OCI-LY3 (cell line): ENCODE results near the gene SV2B.
"Not testable (repeated sequence)": the region's sequence is repeated elsewhere in the genome, so short reads cannot be mapped to it uniquely, and the experiment has no call there.

Source experiments
- H2AFZ ChIP-seq: fragments of 200-600, 300-600 bp; shearing (Covaris generic); 2 replicates; pipeline ENCODE4 v1.6.0; 2014; ENCODE audit warnings: antibody characterized with exemption, low read depth, low read length
- H3K27ac ChIP-seq: fragments of 200-600, 300-600 bp; sonication (generic); 2 replicates; pipeline ENCODE4 v1.5.1; 2014; ENCODE audit warnings: mild to moderate bottlenecking, low read length, moderate library complexity, mixed read lengths
- H3K27me3 ChIP-seq: fragments of 200-600, 300-600 bp; sonication (generic); 2 replicates; pipeline ENCODE4 v1.6.1; 2014; ENCODE audit warnings: low read depth, low read length, mixed read lengths
- H3K36me3 ChIP-seq: fragments of 200-600, 300-600 bp; sonication (generic); replicated peaks from 2 replicates; pipeline ENCODE3; 2014; ENCODE audit warnings: low read depth, low read length, mixed read lengths
- H3K4me1 ChIP-seq: fragments of 300-600, 200-600 bp; sonication (generic); 2 replicates; pipeline ENCODE4 v1.6.1; 2014; ENCODE audit warnings: low read length, mixed read lengths
- H3K4me2 ChIP-seq: fragments of 200-600, 300-600 bp; sonication (generic); 2 replicates; pipeline ENCODE4 v1.6.1; 2014; ENCODE audit warnings: low read length, mixed read lengths
- H3K4me3 ChIP-seq: fragments of 300-600, 200-600 bp; sonication (generic); 2 replicates; pipeline ENCODE4 v1.5.1; 2014; ENCODE audit warnings: antibody characterized with exemption, mild to moderate bottlenecking, low read length, moderate library complexity
- H3K79me2 ChIP-seq: fragments of 300-600, 200-600 bp; shearing (Covaris generic); 2 replicates; pipeline ENCODE4 v1.6.1; 2014; ENCODE audit warnings: mild to moderate bottlenecking, low read length, mixed read lengths
- H3K9ac ChIP-seq: fragments of 300-600, 200-600 bp; shearing (Covaris generic); 2 replicates; pipeline ENCODE4 v1.6.0; 2014; ENCODE audit warnings: mild to moderate bottlenecking, low read length, moderate library complexity
- H3K9me3 ChIP-seq: fragments of 200-600, 300-600 bp; shearing (Covaris generic); 2 replicates; pipeline ENCODE4 v1.6.1; 2014; ENCODE audit warnings: low read length, mixed read lengths; ENCODE audit not compliant: insufficient read depth
- H4K20me1 ChIP-seq: fragments of 200-600, 300-600 bp; sonication (generic); 2 replicates; pipeline ENCODE4 v1.6.1; 2016; ENCODE audit warnings: low read length, mixed read lengths; ENCODE audit not compliant: insufficient read depth
- CTCF ChIP-seq: fragments of 200-600, 300-600 bp; sonication (generic); IDR thresholded peaks from 2 replicates; pipeline ENCODE4 v1.5.1; 2014; ENCODE audit warnings: antibody characterized with exemption, low read length, low read depth
- EZH2phosphoT487 ChIP-seq: fragments of 200-600 bp; shearing (Covaris generic); IDR thresholded peaks from 2 replicates; pipeline ENCODE4 v1.6.1; 2018; ENCODE audit warnings: antibody characterized with exemption, mixed run types, low read depth

The SV2B gene

GRCh38 chr15:91336687-91337086 lies 236.6 kb downstream of the SV2B start:
- TF ChIP-seq EZH2phosphoT487: no peak
- no peak for TF ChIP-seq CTCF
- Histone ChIP-seq H3K9ac (no peak overlapping the region), H3K79me2 (no peaks in the 10 kb centered on the region), H3K27me3 (peaks cover 5% of the 10 kb centered on the region; the same call in 1 of the 2 replicates), H3K36me3 (no peaks in the 10 kb centered on the region), H3K4me1 (no peaks in the 10 kb centered on the region), H4K20me1 (no peaks in the 10 kb centered on the region), H3K27ac (no peak overlapping the region), H3K4me2 (no peak overlapping the region), H2AFZ (no peak overlapping the region), H3K9me3 (no peaks in the 10 kb centered on the region), H3K4me3 (no peak overlapping the region)

GRCh38 chr15:91338766-91339165 lies 238.7 kb downstream of the SV2B start:
- TF ChIP-seq EZH2phosphoT487 (no peak), CTCF (no peak)
- Histone ChIP-seq H3K9me3 (no peaks in the 10 kb centered on the region), H3K9ac (no peak overlapping the region), H3K4me2 (no peak overlapping the region), H2AFZ (no peak overlapping the region), H3K79me2 (no peaks in the 10 kb centered on the region), H3K36me3 (no peaks in the 10 kb centered on the region), H3K27ac (no peak overlapping the region), H3K4me3 (no peak overlapping the region), H3K4me1 (no peaks in the 10 kb centered on the region), H4K20me1 (no peaks in the 10 kb centered on the region), H3K27me3 (peaks cover 2% of the 10 kb centered on the region; the same call in 1 of the 2 replicates)

GRCh38 chr15:91342097-91342496 lies 242.0 kb downstream of the SV2B start:
- Histone ChIP-seq H3K4me3 (no peak overlapping the region), H2AFZ (no peak overlapping the region), H3K27me3 (peaks cover 2% of the 10 kb centered on the region; the same call in 1 of the 2 replicates), H3K4me2 (no peak overlapping the region), H3K79me2 (no peaks in the 10 kb centered on the region), H3K27ac (no peak overlapping the region), H3K36me3 (no peaks in the 10 kb centered on the region), H3K9ac (no peak overlapping the region), H3K4me1 (no peaks in the 10 kb centered on the region), H4K20me1 (no peaks in the 10 kb centered on the region), H3K9me3 (no peaks in the 10 kb centered on the region)
- TF ChIP-seq CTCF (no peak), EZH2phosphoT487 (no peak)

GRCh38 chr15:91344912-91345311 lies 244.9 kb downstream of the SV2B start:
- H3K79me2 ChIP-seq, H3K4me2 ChIP-seq, H3K36me3 ChIP-seq, H3K27me3 ChIP-seq, H3K4me3 ChIP-seq, H3K9me3 ChIP-seq, H3K9ac ChIP-seq, H4K20me1 ChIP-seq, H3K4me1 ChIP-seq, H2AFZ ChIP-seq, H3K27ac ChIP-seq: not testable (repeated sequence)

- no peaks in the 10 kb centered on the region for H3K36me3 ChIP-seq
- no peak overlapping the region for H2AFZ ChIP-seq
- H3K4me2 ChIP-seq: no peak overlapping the region
- no peak overlapping the region for H3K4me3 ChIP-seq
- no peaks in the 10 kb centered on the region for H4K20me1 ChIP-seq
- H3K9ac ChIP-seq: no peak overlapping the region
- H3K27me3 ChIP-seq: peaks cover 9% of the 10 kb centered on the region
- H3K79me2 ChIP-seq: no peaks in the 10 kb centered on the region
- H3K4me1 ChIP-seq: no peaks in the 10 kb centered on the region
- TF ChIP-seq CTCF (no peak), EZH2phosphoT487 (no peak)
- no peak overlapping the region for H3K27ac ChIP-seq
- no peaks in the 10 kb centered on the region for H3K9me3 ChIP-seq
These were observed 245.7 kb downstream of the SV2B start for GRCh38 chr15:91345736-91346135.
